IPS-18c (cell line): ENCODE data around the gene SRXN1.
"Not testable (repeated sequence)": the region's sequence is repeated elsewhere in the genome, so short reads cannot be mapped to it uniquely, and the experiment has no call there.

Experiments used
- H3K4me3 ChIP-seq: 2 replicates; pipeline ENCODE4 v1.7.0; 2013; ENCODE audit warnings: low read depth, mild to moderate bottlenecking, low read length, moderate library complexity; ENCODE audit not compliant: insufficient read depth
- H3K9me3 ChIP-seq: one replicate; pipeline ENCODE4 v1.6.1; 2013; ENCODE audit warnings: mild to moderate bottlenecking, low read length, moderate library complexity; ENCODE audit not compliant: control insufficient read depth, insufficient read depth

The SRXN1 gene

DNA sequence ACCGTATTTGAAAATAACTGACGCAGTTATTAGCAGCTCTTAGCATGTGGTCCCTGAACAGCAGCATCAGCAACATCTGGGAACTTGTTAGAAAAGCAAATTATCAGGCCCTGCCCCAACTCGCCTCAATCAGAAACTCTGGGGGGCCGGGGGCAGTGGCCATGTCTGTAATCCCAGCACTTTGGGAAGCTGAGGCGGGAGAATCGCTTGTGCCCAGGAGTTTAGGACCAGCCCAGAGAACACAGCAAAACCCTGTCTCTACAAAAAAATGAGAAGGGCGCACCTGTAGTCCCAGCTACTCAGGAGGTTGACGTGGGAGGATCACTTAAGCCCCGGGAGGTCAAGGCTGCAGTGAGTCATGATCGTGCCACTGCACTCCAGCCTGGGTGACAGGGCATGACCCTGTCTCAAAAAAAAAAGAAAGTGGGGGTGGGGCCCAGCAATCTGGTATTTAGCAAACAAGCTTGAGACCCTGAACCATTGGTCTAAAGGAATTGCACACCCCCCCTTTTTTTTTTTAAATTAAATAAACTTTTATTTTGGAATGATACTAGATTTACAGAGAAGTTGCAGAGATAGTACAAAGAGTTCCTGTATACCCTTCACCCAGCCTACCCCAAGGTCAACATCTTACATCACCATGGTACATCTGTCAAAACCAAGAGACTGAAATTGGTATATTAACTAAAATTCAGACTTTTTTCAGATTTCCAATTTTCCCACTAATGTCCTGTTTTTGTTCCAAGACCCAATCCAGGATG lies 6.7 kb downstream of the SRXN1 start:
- Histone ChIP-seq H3K9me3 (peaks cover 3% of the 10 kb centered on the region), H3K4me3 (no peak overlapping the region)

GRCh38 chr20:645318-646106 lies 7.5 kb downstream of the SRXN1 start:
- H3K9me3 ChIP-seq = peaks cover 3% of the 10 kb centered on the region
- H3K4me3 ChIP-seq = no peak overlapping the region

DNA sequence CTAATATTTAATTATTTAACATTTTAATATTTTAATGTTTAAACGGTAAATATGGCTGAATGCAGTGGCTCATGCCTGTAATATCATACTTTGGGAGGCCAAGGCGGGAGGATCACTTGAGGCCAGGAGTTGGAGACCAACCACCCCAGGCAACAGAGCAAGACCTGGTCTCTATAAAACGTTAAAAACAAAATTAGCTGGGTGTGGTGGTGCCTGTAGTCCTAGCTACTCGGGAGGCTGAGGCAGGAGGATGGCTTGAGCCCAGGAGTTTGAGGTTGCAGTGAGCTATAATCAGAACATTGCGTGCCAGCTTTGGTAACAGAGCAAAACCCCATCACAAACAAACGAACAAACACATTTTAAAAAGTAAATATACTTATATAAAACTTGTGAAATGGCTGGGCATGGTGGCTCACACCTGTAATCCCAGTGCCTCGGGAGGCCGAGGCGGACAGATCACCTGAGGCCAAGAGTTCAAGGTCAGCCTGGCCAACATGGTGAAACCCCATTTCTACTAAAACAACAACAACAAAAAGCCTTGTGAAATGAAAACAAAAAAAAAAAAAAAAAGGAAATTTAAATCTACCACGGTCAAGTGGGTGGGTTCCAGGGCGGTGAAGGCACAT lies 8.2 kb downstream of the SRXN1 start:
- peaks cover 3% of the 10 kb centered on the region for H3K9me3 ChIP-seq
- H3K4me3 ChIP-seq = no peak overlapping the region

GRCh38 chr20:642398-643174 lies 10.4 kb downstream of the SRXN1 start:
- no peak overlapping the region for H3K4me3 ChIP-seq
- peaks cover 3% of the 10 kb centered on the region for H3K9me3 ChIP-seq

DNA sequence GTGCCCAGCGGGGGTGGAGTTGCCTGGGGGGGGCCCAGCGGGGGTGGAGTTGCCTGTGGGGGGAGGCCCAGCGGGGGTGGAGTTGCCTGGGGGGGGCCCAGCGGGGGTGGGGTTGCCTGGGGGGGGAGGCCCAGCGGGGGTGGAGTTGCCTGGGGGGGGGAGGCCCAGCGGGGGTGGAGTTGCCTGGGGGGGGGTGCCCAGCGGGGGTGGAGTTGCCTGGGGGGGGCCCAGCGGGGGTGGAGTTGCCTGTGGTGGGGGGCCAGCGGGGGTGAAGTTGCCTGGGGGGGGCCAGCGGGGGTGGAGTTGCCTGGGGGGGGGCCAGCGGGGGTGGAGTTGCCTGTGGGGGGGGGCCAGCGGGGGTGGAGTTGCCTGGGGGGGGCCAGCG lies 11.0 kb downstream of the SRXN1 start:
- H3K9me3 ChIP-seq, H3K4me3 ChIP-seq: not testable (repeated sequence)

DNA sequence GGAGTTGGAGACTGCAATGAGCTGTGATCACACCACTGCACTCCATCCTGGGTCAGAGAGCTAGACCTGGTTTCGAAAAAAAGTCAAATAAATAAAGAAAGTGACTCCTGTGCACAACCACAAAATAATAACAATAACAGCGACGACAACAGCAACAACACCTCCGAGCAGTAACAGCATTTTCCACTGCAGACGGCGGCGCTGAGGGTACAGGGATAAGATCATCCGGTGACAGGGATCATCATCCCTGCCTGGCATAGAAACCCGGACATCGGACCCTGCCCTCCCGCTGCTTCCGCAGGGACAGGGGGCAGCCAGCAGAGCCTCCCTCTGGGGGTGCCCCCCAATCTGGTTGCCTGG lies 11.5 kb downstream of the SRXN1 start:
- peaks cover 3% of the 10 kb centered on the region for H3K9me3 ChIP-seq

DNA sequence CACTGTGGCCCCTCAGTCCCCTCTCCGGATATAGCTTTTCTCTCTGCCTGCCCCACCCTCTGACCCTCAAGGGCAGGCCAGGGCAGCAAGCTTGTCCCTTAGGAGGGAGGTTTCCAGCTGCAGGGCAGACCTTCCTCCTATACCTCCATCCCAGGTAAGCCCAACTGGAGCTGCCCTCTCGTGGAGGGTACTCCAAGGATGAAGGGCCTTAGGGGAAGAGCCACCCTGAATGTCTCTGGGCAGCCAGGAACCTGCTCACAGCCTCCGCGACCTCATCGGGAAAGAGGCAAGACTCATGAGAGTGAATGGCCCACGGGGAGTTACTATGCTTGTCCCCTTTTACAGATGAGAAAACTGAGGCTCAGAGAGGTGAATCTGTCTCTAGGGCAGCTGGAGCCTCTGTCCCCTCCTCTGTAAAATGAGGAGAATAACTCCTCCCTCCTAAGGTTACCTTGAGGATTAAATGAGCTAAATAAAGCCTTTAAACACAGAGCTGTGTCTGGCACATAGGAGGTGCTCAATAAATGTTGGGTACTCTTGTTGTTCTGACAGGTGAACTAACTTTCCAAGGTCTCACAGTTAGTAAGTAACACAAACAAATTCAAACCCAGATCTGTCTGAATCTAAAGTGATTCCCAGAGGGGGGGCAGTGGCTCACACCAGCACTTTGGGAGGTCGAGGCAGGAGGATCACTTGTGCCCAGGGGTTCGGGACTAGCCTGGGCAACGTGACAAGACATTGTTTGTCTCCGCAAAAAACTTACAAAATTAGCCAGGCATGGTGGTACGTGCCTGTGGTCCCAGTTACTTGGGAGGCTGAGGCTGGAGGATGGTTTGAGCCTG lies 12.1 kb downstream of the SRXN1 start:
- peaks cover 3% of the 10 kb centered on the region for H3K9me3 ChIP-seq
- no peak overlapping the region for H3K4me3 ChIP-seq

More for the DNA sequence above, 11.5 kb downstream of the SRXN1 start:
- H3K4me3 ChIP-seq = no peak overlapping the region

- Histone ChIP-seq H3K4me3 (no peak overlapping the region), H3K9me3 (no peaks in the 10 kb centered on the region)
These were observed 14.4 kb downstream of the SRXN1 start for GRCh38 chr20:638579-638978.

DNA sequence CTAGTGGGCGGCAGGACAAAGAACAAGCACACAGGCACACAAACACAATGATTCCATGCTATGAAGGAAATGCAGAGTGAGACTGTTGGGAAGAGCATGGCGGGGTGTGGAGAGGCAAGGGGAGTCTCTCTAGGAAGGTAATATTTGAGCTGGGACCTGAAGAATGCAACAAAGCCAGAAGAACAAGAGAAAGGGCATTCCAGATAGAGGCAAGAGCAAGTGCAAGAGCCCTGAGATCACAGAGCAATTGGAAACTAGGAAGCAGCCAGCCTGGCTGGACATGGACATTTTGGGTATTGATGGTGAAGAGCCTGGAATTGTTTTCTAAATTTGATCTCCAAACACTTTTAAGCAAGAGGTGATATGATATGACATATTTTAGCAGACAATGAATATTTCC lies 15.4 kb downstream of the SRXN1 start:
- no peaks in the 10 kb centered on the region for H3K9me3 ChIP-seq
- no peak overlapping the region for H3K4me3 ChIP-seq

DNA sequence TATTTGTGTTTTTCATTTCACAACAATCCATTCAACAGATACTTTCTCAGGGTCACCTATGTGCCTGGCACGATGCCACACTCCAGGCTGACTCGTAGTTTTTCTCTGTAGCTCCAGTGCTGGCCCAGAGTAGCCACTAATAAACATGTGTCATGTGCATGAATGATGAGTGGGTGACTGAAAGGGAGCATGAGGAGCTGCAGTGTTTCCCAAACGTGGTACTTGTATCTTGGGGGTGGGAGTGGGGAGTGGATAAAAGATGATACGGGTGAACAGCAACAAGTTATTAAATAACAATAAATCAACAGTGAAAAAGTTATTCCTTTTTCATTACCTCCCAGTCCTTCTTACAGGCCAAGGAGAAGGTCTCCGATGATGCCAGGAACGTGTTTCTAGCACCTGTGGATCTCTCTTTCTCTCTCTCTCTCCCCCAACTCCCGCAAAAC lies 17.1 kb downstream of the SRXN1 start:
- H3K9me3 ChIP-seq = no peaks in the 10 kb centered on the region

GRCh38 chr20:635028-635892 lies 17.7 kb downstream of the SRXN1 start:
- Histone ChIP-seq H3K9me3 (no peaks in the 10 kb centered on the region), H3K4me3 (no peak overlapping the region)

More for the DNA sequence above, 17.1 kb downstream of the SRXN1 start:
- H3K4me3 ChIP-seq = no peak overlapping the region

DNA sequence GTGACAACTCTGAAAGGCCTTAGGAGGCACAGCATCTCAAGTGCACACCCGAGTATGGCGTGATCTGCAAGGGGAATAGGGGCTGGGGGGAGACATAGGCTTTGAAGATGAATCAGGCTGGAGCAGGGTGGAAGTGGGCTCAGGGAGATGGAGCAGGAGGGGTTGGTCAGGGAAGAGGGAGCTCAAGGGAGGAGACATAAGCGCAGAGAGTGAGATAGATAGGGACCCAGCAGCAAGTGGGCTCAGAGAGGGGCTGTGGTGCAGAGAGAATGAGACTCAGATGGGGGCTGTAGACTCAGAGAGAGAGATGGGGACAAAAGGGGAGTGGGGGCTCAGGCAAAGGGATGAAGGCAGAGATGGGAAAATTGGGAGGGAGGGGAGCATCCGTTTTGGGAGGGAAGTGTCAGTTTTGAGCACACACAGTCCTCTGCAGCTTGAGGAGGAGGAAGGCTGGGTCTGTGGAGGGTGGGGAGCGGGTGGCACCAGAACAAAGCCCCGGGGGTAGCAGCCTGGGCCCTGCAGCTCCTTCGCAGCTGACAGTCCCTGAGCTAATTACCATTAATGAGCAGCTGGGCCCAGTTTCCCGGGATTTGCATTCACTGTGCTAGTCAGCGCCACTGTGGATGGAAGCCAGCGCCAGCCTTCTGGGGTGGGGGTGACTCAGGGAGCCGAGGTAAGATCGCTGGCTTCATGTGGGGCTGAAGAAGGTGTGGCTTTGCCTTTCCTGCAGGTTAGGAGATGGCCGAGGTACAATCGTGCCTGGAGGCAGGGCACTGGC lies 18.7 kb downstream of the SRXN1 start:
- Histone ChIP-seq H3K9me3 (no peaks in the 10 kb centered on the region), H3K4me3 (no peak overlapping the region)

- Histone ChIP-seq H3K4me3 (no peak overlapping the region), H3K9me3 (no peaks in the 10 kb centered on the region)
These were observed 21.9 kb downstream of the SRXN1 start for GRCh38 chr20:631101-631500.

DNA sequence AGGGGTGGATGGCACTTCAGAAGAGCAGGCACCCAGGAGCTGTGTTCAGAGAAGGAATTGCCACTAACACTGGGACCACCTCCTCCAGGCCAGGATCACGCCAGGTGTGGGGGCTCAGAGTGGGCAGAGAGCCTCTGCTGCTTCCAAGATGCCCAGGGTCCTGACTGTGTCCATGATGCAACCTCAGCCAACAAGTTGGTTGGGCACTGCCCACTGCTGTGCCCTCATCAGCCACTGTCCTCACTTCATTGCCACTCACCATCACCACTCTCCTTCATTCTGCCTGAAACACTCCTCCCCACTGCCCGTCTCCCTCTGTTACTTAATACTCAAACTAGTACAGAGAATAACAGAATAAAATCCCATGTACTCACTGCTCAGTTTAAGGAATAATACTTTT lies 26.4 kb downstream of the SRXN1 start:
- no peak overlapping the region for H3K4me3 ChIP-seq

DNA sequence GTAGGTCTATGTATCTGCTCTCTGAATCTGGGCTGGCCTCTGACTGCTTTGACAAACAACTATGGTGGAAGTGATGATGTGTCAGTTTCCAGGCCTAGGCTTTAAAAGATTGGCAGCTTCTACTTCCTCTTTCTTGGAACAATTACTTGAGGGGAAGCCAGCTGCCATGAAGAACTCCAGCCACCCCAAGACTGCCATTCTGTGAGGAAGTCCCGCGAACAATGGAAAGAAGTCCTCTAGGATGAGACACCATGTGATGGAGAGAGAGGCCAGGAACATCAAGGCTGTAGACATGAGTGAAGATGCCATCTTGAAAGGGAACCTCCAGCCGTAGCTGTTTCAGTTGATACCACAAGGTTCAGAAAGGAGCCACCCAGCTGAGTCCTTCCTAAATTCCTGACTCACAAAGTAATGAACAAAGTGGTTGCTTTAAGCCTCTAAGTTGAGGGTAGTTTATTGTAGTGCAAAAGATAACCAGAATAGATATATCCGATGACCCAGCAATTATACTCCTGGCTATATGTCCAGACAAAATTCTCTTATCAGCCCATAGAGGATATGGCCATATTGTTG lies 27.6 kb downstream of the SRXN1 start:
- no peaks in the 10 kb centered on the region for H3K9me3 ChIP-seq

More for the DNA sequence above, 26.4 kb downstream of the SRXN1 start:
- no peaks in the 10 kb centered on the region for H3K9me3 ChIP-seq

More for the DNA sequence above, 27.6 kb downstream of the SRXN1 start:
- no peak overlapping the region for H3K4me3 ChIP-seq
